Loucy (cell line): ENCODE results near the gene AP1G2.

Source experiments
- H2AFZ ChIP-seq: fragments of 200-600 bp; sonication (generic); 2 replicates; pipeline ENCODE4 v1.6.0; 2016; ENCODE audit warnings: antibody characterized with exemption, mild to moderate bottlenecking, low read length, moderate library complexity
- H3F3A ChIP-seq: fragments of 200-600 bp; 2 replicates; pipeline ENCODE4 v1.6.0; 2016; ENCODE audit warnings: antibody characterized with exemption, low read depth, mild to moderate bottlenecking
- H3K27me3 ChIP-seq: fragments of 200-600 bp; sonication (generic); 2 replicates; pipeline ENCODE4 v1.6.1; 2014; ENCODE audit warnings: low read length, mild to moderate bottlenecking; ENCODE audit not compliant: insufficient read depth, poor library complexity, severe bottlenecking
- H3K36me3 ChIP-seq: fragments of 200-600 bp; sonication (generic); 2 replicates; pipeline ENCODE4 v1.6.1; 2016; ENCODE audit warnings: low read length; ENCODE audit not compliant: insufficient read depth
- H3K4me1 ChIP-seq: fragments of 200-600 bp; sonication (generic); 2 replicates; pipeline ENCODE4 v1.5.1; 2014; ENCODE audit warnings: low read length, mild to moderate bottlenecking; ENCODE audit not compliant: insufficient read depth, poor library complexity, severe bottlenecking
- H3K4me2 ChIP-seq: fragments of 200-600 bp; sonication (generic); 2 replicates; pipeline ENCODE4 v1.6.0; 2014; ENCODE audit warnings: antibody characterized with exemption, low read length, low read depth, mild to moderate bottlenecking; ENCODE audit not compliant: poor library complexity, severe bottlenecking
- H3K4me3 ChIP-seq: fragments of 200-600 bp; sonication (generic); 2 replicates; pipeline ENCODE4 v1.5.1; 2014; ENCODE audit warnings: low read length, mild to moderate bottlenecking, mixed read lengths; ENCODE audit not compliant: poor library complexity, severe bottlenecking
- H3K79me2 ChIP-seq: fragments of 200-600 bp; sonication (generic); 2 replicates; pipeline ENCODE4 v1.6.1; 2014; ENCODE audit warnings: low read length; ENCODE audit not compliant: insufficient read depth
- H3K9ac ChIP-seq: fragments of 200-600 bp; sonication (generic); 2 replicates; pipeline ENCODE4 v1.6.0; 2014; ENCODE audit warnings: mild to moderate bottlenecking, low read depth, low read length, moderate library complexity; ENCODE audit not compliant: poor library complexity, severe bottlenecking
- H3K9me2 ChIP-seq: fragments of 200-600 bp; sonication (generic); replicated peaks from 2 replicates; pipeline ENCODE4 v1.6.1; 2016; ENCODE audit warnings: low read depth, low read length, mixed read lengths
- H3K9me3 ChIP-seq: fragments of 200-600 bp; sonication (generic); 2 replicates; pipeline ENCODE4 v1.6.1; 2014; ENCODE audit warnings: mild to moderate bottlenecking, antibody characterized with exemption, low read length, low read depth; ENCODE audit not compliant: insufficient read depth
- H4K20me1 ChIP-seq: fragments of 200-600 bp; sonication (generic); 2 replicates; pipeline ENCODE4 v1.6.0; 2014; ENCODE audit warnings: antibody characterized with exemption, low read length, mild to moderate bottlenecking; ENCODE audit not compliant: insufficient read depth, poor library complexity, severe bottlenecking
- CTCF ChIP-seq: fragments of 200-600 bp; sonication (generic); conservative IDR thresholded peaks from 2 replicates; pipeline ENCODE4 v1.5.1; 2014; ENCODE audit warnings: mild to moderate bottlenecking, antibody characterized with exemption, low read length
- EZH2phosphoT487 ChIP-seq: fragments of 200-600 bp; IDR thresholded peaks from 2 replicates; pipeline ENCODE4 v1.6.1; 2018; ENCODE audit warnings: antibody characterized with exemption, mild to moderate bottlenecking, moderate library complexity, borderline replicate concordance

Gene AP1G2

GRCh38 chr14:23563473-23564180, 4.0 kb downstream of the AP1G2 start:
- H3K79me2 ChIP-seq: peaks cover 25% of the 10 kb centered on the region
- peaks cover 14% of the 10 kb centered on the region for H3K4me1 ChIP-seq
- no peak overlapping the region for H3K4me2 ChIP-seq
- TF ChIP-seq EZH2phosphoT487 (no peak), CTCF (no peak)
- no peak overlapping the region for H3K4me3 ChIP-seq
- no peaks in the 10 kb centered on the region for H3K9me2 ChIP-seq
- H3K9me3 ChIP-seq: no peaks in the 10 kb centered on the region
- no peaks in the 10 kb centered on the region for H3F3A ChIP-seq
- no peaks in the 10 kb centered on the region for H3K27me3 ChIP-seq
- H3K9ac ChIP-seq: no peak overlapping the region
- H3K36me3 ChIP-seq: peaks cover 39% of the 10 kb centered on the region; the same call in 1 of the 2 replicates
- peaks cover 22% of the 10 kb centered on the region for H4K20me1 ChIP-seq
- H2AFZ ChIP-seq: no peak overlapping the region

GRCh38 chr14:23562822-23563472, 4.6 kb downstream of the AP1G2 start:
- Histone ChIP-seq H3K4me1 (peaks cover 7% of the 10 kb centered on the region), H4K20me1 (peaks cover 22% of the 10 kb centered on the region), H3K27me3 (no peaks in the 10 kb centered on the region), H3K79me2 (peaks cover 18% of the 10 kb centered on the region), H3K4me2 (no peak overlapping the region), H3K9ac (no peak overlapping the region), H3K9me3 (no peaks in the 10 kb centered on the region), H2AFZ (no peak overlapping the region), H3F3A (no peaks in the 10 kb centered on the region), H3K9me2 (no peaks in the 10 kb centered on the region), H3K4me3 (no peak overlapping the region), H3K36me3 (peaks cover 39% of the 10 kb centered on the region; the same call in 1 of the 2 replicates)
- peak; percentile 92 for TF ChIP-seq CTCF
- TF ChIP-seq EZH2phosphoT487: no peak

GRCh38 chr14:23561873-23562821, 5.4 kb downstream of the AP1G2 start:
- Histone ChIP-seq H3K4me1 (peaks cover 6% of the 10 kb centered on the region), H3K4me3 (no peak overlapping the region), H3F3A (no peaks in the 10 kb centered on the region), H3K4me2 (no peak overlapping the region), H3K9me3 (no peaks in the 10 kb centered on the region), H4K20me1 (peaks cover 22% of the 10 kb centered on the region), H3K9ac (no peak overlapping the region), H2AFZ (no peak overlapping the region), H3K9me2 (no peaks in the 10 kb centered on the region), H3K79me2 (peaks cover 23% of the 10 kb centered on the region), H3K36me3 (peaks cover 39% of the 10 kb centered on the region; the same call in 1 of the 2 replicates), H3K27me3 (no peaks in the 10 kb centered on the region)
- TF ChIP-seq CTCF (no peak), EZH2phosphoT487 (no peak)
